Spleen (tissue), 11 donors: ENCODE results near the gene CD19. TPM values are rescaled to one million over a fixed set of nuclear protein-coding genes. Genes with fewer than 3 reads are reported as not detected.

Source experiments
- DNase-seq: peaks from one replicate; pipeline ENCODE4 v3.0.0-alpha.2; 2020
- H3K27ac ChIP-seq, 8 donors: fragments of 200-600 bp; sonication (generic) in 7 of 8; 1 replicate in 4 of 8; 2 replicates in 4 of 8; pipeline versions ENCODE4 v1.5.0 to v1.8.0; 2016 to 2021; ENCODE audit warnings: inconsistent platforms in 4 of 8, mild to moderate bottlenecking in 4 of 8, moderate library complexity in 1 of 8
- H3K27me3 ChIP-seq, 7 donors: fragments of 200-600 bp; sonication (generic) in 6 of 7; replicated peaks in 1 of 7; 1 replicate in 4 of 7; 2 replicates in 3 of 7; pipeline versions ENCODE4 v1.5.0 to v1.8.0; 2016 to 2021; ENCODE audit warnings: inconsistent platforms in 3 of 7, mild to moderate bottlenecking in 1 of 7
- H3K36me3 ChIP-seq, 6 donors: fragments of 200-600 bp; sonication (generic) in 5 of 6; 1 replicate in 4 of 6; 2 replicates in 2 of 6; pipeline versions ENCODE4 v1.5.0 to v1.8.0; 2016 to 2021; ENCODE audit warnings: inconsistent platforms in 2 of 6
- H3K4me1 ChIP-seq, 6 donors: fragments of 200-600 bp; sonication (generic) in 5 of 6; 1 replicate in 3 of 6; 2 replicates in 3 of 6; pipeline versions ENCODE4 v1.5.0 to v1.8.0; 2016 to 2021; ENCODE audit warnings: inconsistent platforms in 3 of 6
- H3K4me3 ChIP-seq, 8 donors: fragments of 200-600 bp; sonication (generic) in 7 of 8; 1 replicate in 4 of 8; 2 replicates in 4 of 8; pipeline versions ENCODE4 v1.5.0 to v1.8.0; 2016 to 2021; ENCODE audit warnings: inconsistent platforms in 4 of 8, mild to moderate bottlenecking in 4 of 8, moderate library complexity in 2 of 8
- H3K9me3 ChIP-seq, 8 donors: fragments of 200-600 bp; sonication (generic) in 7 of 8; 1 replicate in 4 of 8; 2 replicates in 4 of 8; pipeline versions ENCODE4 v1.5.0 to v1.8.0; 2016 to 2021; ENCODE audit warnings: inconsistent platforms in 4 of 8
- POLR2A ChIP-seq, 3 donors: fragments of 450-650 bp; IDR thresholded peaks; one replicate each; pipeline ENCODE4 v1.5.1; 2017; ENCODE audit warnings: antibody characterized with exemption in 3 of 3, mild to moderate bottlenecking in 1 of 3
- POLR2AphosphoS5 ChIP-seq, 3 donors: sonication (generic); formaldehyde crosslinking; IDR thresholded peaks; one replicate each; pipeline ENCODE4 v1.5.1; 2017; ENCODE audit warnings: antibody characterized with exemption in 3 of 3
- WGBS, 5 donors: extraction: QIAGEN DNeasy Blood & Tissue Kit in 3 of 5; methylation state at CpG; one replicate each; pipeline versions ENCODE4 v1.1.5 to v1.1.7; 2013 to 2018; 5-methylcytosine and 5-hydroxymethylcytosine counted together
- intact Hi-C: fragments of 100-400 bp; cut with DNase I; formaldehyde crosslinking; loops from one replicate; pipeline ENCODE4 v1.15.0; 2023; ENCODE audit warnings: low total_unique reads
- polyA plus RNA-seq, 3 donors: library from polyadenylated mRNA; stranded (reverse); fragments of 200-250 nt; gene quantifications; one replicate each; pipeline ENCODE4 v1.2.1, GENCODE V29; 2013
- total RNA-seq, 7 donors: library from RNA; depleted of rRNA in 3 of 7; stranded (reverse); fragments of >200 nt in 3 of 7; fragmentation: NEBNext Ultra II Directional in 4 of 7; extraction: Animal tissue kit (Norgen Biotek cat#: 25700) in 4 of 7; gene quantifications; one replicate each; pipeline versions ENCODE4 v1.1.0 to v1.2.1, GENCODE V29; 2016 to 2021
- TF ChIP-seq, protein P1 (sequence below), 11 experiments: fragments of 200-600 bp in 7 of 11; fragments of 450-650 bp in 4 of 11; sonication (generic) in 4 of 11; IDR thresholded peaks in 8 of 11; conservative IDR thresholded peaks in 3 of 11; 1 replicate in 7 of 11; 2 replicates in 4 of 11; pipeline versions ENCODE4 v1.4.0 to v1.8.0; 2016 to 2021; ENCODE audit warnings: antibody characterized with exemption in 11 of 11, inconsistent platforms in 4 of 11, mild to moderate bottlenecking in 1 of 11
- donor health status: healthy with polysubstance abuse.
- donor health status: DM: no; HTN: no; CAD: no; lungs with moderate emphysema.
- donor health status: DM: no; HTN: no; CAD: no.
- donor health status: Bipolar disorder and iron deficiency.
- donor health status: healthy.
- donor health status: DM: no; HTN: no; CAD: no.
- donor health status: DM: yes; HTN: yes; CAD: no.

CD19 gene
- total and polyA plus RNA-seq, 10 donors, result 77.0 to 312 (median 109) TPM

- Histone ChIP-seq H3K4me3 (no peak overlapping the region), H3K27ac (no peak overlapping the region), H3K27me3 (no peaks in the 10 kb centered on the region), H3K9me3 (no peaks in the 10 kb centered on the region), H3K36me3 (no peaks in the 10 kb centered on the region), H3K4me1 (no peaks in the 10 kb centered on the region)
- intact Hi-C loops, result no loop called here
- WGBS, 5 donors, result 91 to 99% (median 96%) methylated on average over 4 of the region's 4 CpGs
- TF ChIP-seq POLR2AphosphoS5 (IDR thresholded peaks at IDR 0.05) (no peak), POLR2A (IDR thresholded peaks at IDR 0.05) (no peak)
- TF ChIP-seq, protein P1, sequence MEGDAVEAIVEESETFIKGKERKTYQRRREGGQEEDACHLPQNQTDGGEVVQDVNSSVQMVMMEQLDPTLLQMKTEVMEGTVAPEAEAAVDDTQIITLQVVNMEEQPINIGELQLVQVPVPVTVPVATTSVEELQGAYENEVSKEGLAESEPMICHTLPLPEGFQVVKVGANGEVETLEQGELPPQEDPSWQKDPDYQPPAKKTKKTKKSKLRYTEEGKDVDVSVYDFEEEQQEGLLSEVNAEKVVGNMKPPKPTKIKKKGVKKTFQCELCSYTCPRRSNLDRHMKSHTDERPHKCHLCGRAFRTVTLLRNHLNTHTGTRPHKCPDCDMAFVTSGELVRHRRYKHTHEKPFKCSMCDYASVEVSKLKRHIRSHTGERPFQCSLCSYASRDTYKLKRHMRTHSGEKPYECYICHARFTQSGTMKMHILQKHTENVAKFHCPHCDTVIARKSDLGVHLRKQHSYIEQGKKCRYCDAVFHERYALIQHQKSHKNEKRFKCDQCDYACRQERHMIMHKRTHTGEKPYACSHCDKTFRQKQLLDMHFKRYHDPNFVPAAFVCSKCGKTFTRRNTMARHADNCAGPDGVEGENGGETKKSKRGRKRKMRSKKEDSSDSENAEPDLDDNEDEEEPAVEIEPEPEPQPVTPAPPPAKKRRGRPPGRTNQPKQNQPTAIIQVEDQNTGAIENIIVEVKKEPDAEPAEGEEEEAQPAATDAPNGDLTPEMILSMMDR (IDR thresholded peaks at IDR 0.05 in 8 of 11, conservative IDR thresholded peaks at IDR 0.05 in 3 of 11), result no peak
- no peak for DNase-seq
These were observed 38.5 kb upstream of the CD19 start for GRCh38 chr16:28893291-28893690.

DNA sequence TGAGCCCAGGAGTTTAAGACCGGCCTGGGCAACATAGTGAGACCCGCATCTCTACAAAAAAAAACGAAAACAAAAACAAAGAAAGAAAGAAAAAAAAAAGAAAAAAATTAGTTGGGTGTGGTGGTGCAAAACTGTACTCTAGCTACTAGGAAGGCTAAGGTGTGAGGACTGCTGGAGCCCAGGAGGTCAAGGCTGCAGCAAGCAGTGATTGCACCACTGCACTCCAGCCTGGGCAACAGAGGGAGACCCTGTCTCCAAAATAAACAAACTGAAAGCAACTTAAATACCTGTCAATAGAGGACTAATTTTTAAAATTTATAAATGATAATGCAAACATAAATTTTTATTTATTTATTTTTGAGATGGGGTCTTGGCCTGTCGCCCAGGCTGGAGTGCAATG is 36.2 kb upstream of the CD19 start:
- Histone ChIP-seq H3K27me3 (no peaks in the 10 kb centered on the region), H3K36me3 (no peaks in the 10 kb centered on the region), H3K27ac (no peak overlapping the region), H3K4me1 (no peaks in the 10 kb centered on the region), H3K9me3 (no peaks in the 10 kb centered on the region), H3K4me3 (no peak overlapping the region)
- no peak for DNase-seq
- intact Hi-C loops, result no loop called here
- TF ChIP-seq POLR2AphosphoS5 (IDR thresholded peaks at IDR 0.05) (no peak), POLR2A (IDR thresholded peaks at IDR 0.05) (no peak)
- TF ChIP-seq, protein P1 (IDR thresholded peaks at IDR 0.05 in 8 of 11, conservative IDR thresholded peaks at IDR 0.05 in 3 of 11), result no peak
- 93 to 95% (median 93%) methylated on average over 4 of the region's 4 CpGs for WGBS, 5 donors

GRCh38 chr16:28897826-28898225 is 33.9 kb upstream of the CD19 start:
- intact Hi-C loops, result no loop called here
- H3K27me3 ChIP-seq, result no peaks in the 10 kb centered on the region
- H3K27ac ChIP-seq, result no peak overlapping the region
- no peaks in the 10 kb centered on the region for H3K36me3 ChIP-seq
- TF ChIP-seq, protein P1 (IDR thresholded peaks at IDR 0.05 in 8 of 11, conservative IDR thresholded peaks at IDR 0.05 in 3 of 11), result no peak
- no peak for TF ChIP-seq POLR2AphosphoS5 (IDR thresholded peaks at IDR 0.05)
- no peak for TF ChIP-seq POLR2A (IDR thresholded peaks at IDR 0.05)
- H3K4me3 ChIP-seq, result no peak overlapping the region
- no peak for DNase-seq
- H3K9me3 ChIP-seq, result no peaks in the 10 kb centered on the region
- 86 to 93% (median 90%) methylated on average over 4 of the region's 4 CpGs for WGBS, 5 donors
- H3K4me1 ChIP-seq, result peaks cover 0 to 7% (median under 1%) of the 10 kb centered on the region in 6 donors

DNA sequence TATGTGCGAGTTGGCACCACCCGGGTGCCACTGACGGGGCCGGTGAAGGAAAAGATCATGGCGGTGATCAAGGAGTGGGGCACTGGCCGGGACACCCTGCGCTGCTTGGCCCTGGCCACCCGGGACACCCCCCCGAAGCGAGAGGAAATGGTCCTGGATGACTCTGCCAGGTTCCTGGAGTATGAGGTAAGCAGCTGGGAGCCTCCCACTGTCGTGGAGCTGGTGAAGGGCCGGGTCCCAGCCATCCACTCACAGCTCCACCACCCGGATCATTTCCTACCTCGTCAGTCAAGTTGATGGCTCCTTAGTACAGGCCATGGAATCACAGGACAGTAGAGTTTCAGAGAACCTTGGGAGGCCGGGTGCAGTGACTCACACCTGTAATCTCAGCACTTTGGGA is 33.5 kb upstream of the CD19 start:
- Histone ChIP-seq H3K4me3 (no peak overlapping the region), H3K27me3 (no peaks in the 10 kb centered on the region), H3K27ac (no peak overlapping the region), H3K4me1 (peaks cover 0 to 11% (median 3%) of the 10 kb centered on the region in 6 donors), H3K36me3 (no peaks in the 10 kb centered on the region), H3K9me3 (no peaks in the 10 kb centered on the region)
- TF ChIP-seq POLR2AphosphoS5 (IDR thresholded peaks at IDR 0.05) (no peak), POLR2A (IDR thresholded peaks at IDR 0.05) (no peak)
- TF ChIP-seq, protein P1 (IDR thresholded peaks at IDR 0.05 in 8 of 11, conservative IDR thresholded peaks at IDR 0.05 in 3 of 11), result no peak
- intact Hi-C loops, result no loop called here
- DNase-seq, result no peak
- 89 to 95% (median 90%) methylated on average over 15 of the region's 15 CpGs for WGBS, 5 donors
